Measurements from ENCODE around the gene ABCA6. TPM values are rescaled to one million over a fixed set of nuclear protein-coding genes. Genes with fewer than 3 reads are reported as not detected.
"Not testable (repeated sequence)": the region's sequence is repeated elsewhere in the genome, so short reads cannot be mapped to it uniquely, and the experiment has no call there.

The ABCA6 gene
- total RNA-seq, 1 donor, result 1.7 TPM

- H3K9me3 ChIP-seq (ENCODE audit: low read depth, low read length), result no peaks in the 10 kb centered on the region
- no peaks in the 10 kb centered on the region for H3K27me3 ChIP-seq (ENCODE audit: insufficient read depth, low read length)
- H3K4me1 ChIP-seq (ENCODE audit: insufficient read depth, low read length), result peaks cover 7% of the 10 kb centered on the region
- no peak overlapping the region for H3K4me3 ChIP-seq (ENCODE audit: low read length)
Observed at GRCh38 chr17:69105907-69106730, 35.6 kb downstream of the ABCA6 start.

GRCh38 chr17:69103557-69104233 is 38.0 kb downstream of the ABCA6 start:
- Histone ChIP-seq H3K4me3 (ENCODE audit: low read length) (no peak overlapping the region), H3K27me3 (ENCODE audit: insufficient read depth, low read length) (no peaks in the 10 kb centered on the region), H3K4me1 (ENCODE audit: insufficient read depth, low read length) (peaks cover 15% of the 10 kb centered on the region), H3K9me3 (ENCODE audit: low read depth, low read length) (no peaks in the 10 kb centered on the region)

- Histone ChIP-seq H3K27me3 (ENCODE audit: insufficient read depth, low read length) (no peaks in the 10 kb centered on the region), H3K4me3 (ENCODE audit: low read length) (no peak overlapping the region), H3K9me3 (ENCODE audit: low read depth, low read length) (no peaks in the 10 kb centered on the region), H3K4me1 (ENCODE audit: insufficient read depth, low read length) (peaks cover 38% of the 10 kb centered on the region)
Observed at GRCh38 chr17:69098625-69099024, 43.1 kb downstream of the ABCA6 start.

GRCh38 chr17:69096541-69096940 is 45.2 kb downstream of the ABCA6 start:
- Histone ChIP-seq H3K27me3 (ENCODE audit: insufficient read depth, low read length) (no peaks in the 10 kb centered on the region), H3K4me3 (ENCODE audit: low read length) (no peak overlapping the region), H3K9me3 (ENCODE audit: low read depth, low read length) (no peaks in the 10 kb centered on the region), H3K4me1 (ENCODE audit: insufficient read depth, low read length) (peaks cover 50% of the 10 kb centered on the region)

- Histone ChIP-seq H3K4me1 (ENCODE audit: insufficient read depth, low read length) (peaks cover 39% of the 10 kb centered on the region), H3K9me3 (ENCODE audit: low read depth, low read length) (no peaks in the 10 kb centered on the region), H3K4me3 (ENCODE audit: low read length) (no peak overlapping the region), H3K27me3 (ENCODE audit: insufficient read depth, low read length) (no peaks in the 10 kb centered on the region)
Observed at GRCh38 chr17:69093995-69094394, 47.7 kb downstream of the ABCA6 start.

GRCh38 chr17:69093279-69093789 is 48.4 kb downstream of the ABCA6 start:
- Histone ChIP-seq H3K4me1 (ENCODE audit: insufficient read depth, low read length) (peaks cover 34% of the 10 kb centered on the region), H3K4me3 (ENCODE audit: low read length) (no peak overlapping the region), H3K9me3 (ENCODE audit: low read depth, low read length) (no peaks in the 10 kb centered on the region), H3K27me3 (ENCODE audit: insufficient read depth, low read length) (no peaks in the 10 kb centered on the region)

GRCh38 chr17:69090365-69090764 is 51.3 kb downstream of the ABCA6 start:
- no peak overlapping the region for H3K4me3 ChIP-seq (ENCODE audit: low read length)
- no peaks in the 10 kb centered on the region for H3K9me3 ChIP-seq (ENCODE audit: low read depth, low read length)
- no peaks in the 10 kb centered on the region for H3K27me3 ChIP-seq (ENCODE audit: insufficient read depth, low read length)
- peaks cover 20% of the 10 kb centered on the region for H3K4me1 ChIP-seq (ENCODE audit: insufficient read depth, low read length)

- H3K27me3 ChIP-seq (ENCODE audit: insufficient read depth, low read length), result no peaks in the 10 kb centered on the region
- peaks cover 11% of the 10 kb centered on the region for H3K4me1 ChIP-seq (ENCODE audit: insufficient read depth, low read length)
- H3K9me3 ChIP-seq (ENCODE audit: low read depth, low read length), result no peaks in the 10 kb centered on the region
- no peak overlapping the region for H3K4me3 ChIP-seq (ENCODE audit: low read length)
Observed at GRCh38 chr17:69088643-69089200, 53.0 kb downstream of the ABCA6 start.

- H3K4me3 ChIP-seq (ENCODE audit: low read length), result no peak overlapping the region
- H3K27me3 ChIP-seq (ENCODE audit: insufficient read depth, low read length), result no peaks in the 10 kb centered on the region
- H3K9me3 ChIP-seq (ENCODE audit: low read depth, low read length), result no peaks in the 10 kb centered on the region
- no peaks in the 10 kb centered on the region for H3K4me1 ChIP-seq (ENCODE audit: insufficient read depth, low read length)
Observed at GRCh38 chr17:69086641-69087040, 55.1 kb downstream of the ABCA6 start.

GRCh38 chr17:69084911-69085310 is 56.8 kb downstream of the ABCA6 start:
- Histone ChIP-seq H3K4me1 (ENCODE audit: insufficient read depth, low read length) (no peaks in the 10 kb centered on the region), H3K27me3 (ENCODE audit: insufficient read depth, low read length) (no peaks in the 10 kb centered on the region), H3K9me3 (ENCODE audit: low read depth, low read length) (no peaks in the 10 kb centered on the region), H3K4me3 (ENCODE audit: low read length) (no peak overlapping the region)

GRCh38 chr17:69082696-69083095 is 59.0 kb downstream of the ABCA6 start:
- Histone ChIP-seq H3K9me3 (ENCODE audit: low read depth, low read length) (no peaks in the 10 kb centered on the region), H3K27me3 (ENCODE audit: insufficient read depth, low read length) (no peaks in the 10 kb centered on the region), H3K4me1 (ENCODE audit: insufficient read depth, low read length) (no peaks in the 10 kb centered on the region), H3K4me3 (ENCODE audit: low read length) (no peak overlapping the region)

GRCh38 chr17:69078864-69079263 is 62.8 kb downstream of the ABCA6 start:
- Histone ChIP-seq H3K4me1 (ENCODE audit: insufficient read depth, low read length) (no peaks in the 10 kb centered on the region), H3K4me3 (ENCODE audit: low read length) (no peak overlapping the region), H3K27me3 (ENCODE audit: insufficient read depth, low read length) (no peaks in the 10 kb centered on the region), H3K9me3 (ENCODE audit: low read depth, low read length) (peaks cover 19% of the 10 kb centered on the region)

- Histone ChIP-seq H3K4me1 (ENCODE audit: insufficient read depth, low read length) (peaks cover 7% of the 10 kb centered on the region), H3K9me3 (ENCODE audit: low read depth, low read length) (peaks cover 19% of the 10 kb centered on the region), H3K4me3 (ENCODE audit: low read length) (no peak overlapping the region), H3K27me3 (ENCODE audit: insufficient read depth, low read length) (no peaks in the 10 kb centered on the region)
Observed at GRCh38 chr17:69075823-69076222, 65.9 kb downstream of the ABCA6 start.

GRCh38 chr17:69073392-69073791 is 68.3 kb downstream of the ABCA6 start:
- Histone ChIP-seq H3K4me1 (ENCODE audit: insufficient read depth, low read length) (peaks cover 14% of the 10 kb centered on the region), H3K9me3 (ENCODE audit: low read depth, low read length) (peaks cover 19% of the 10 kb centered on the region)
- not testable (repeated sequence) for H3K27me3 ChIP-seq (ENCODE audit: insufficient read depth, low read length)

GRCh38 chr17:69072803-69073256 is 68.9 kb downstream of the ABCA6 start:
- not testable (repeated sequence) for H3K4me3 ChIP-seq (ENCODE audit: low read length); H3K27me3 ChIP-seq (ENCODE audit: insufficient read depth, low read length)
- Histone ChIP-seq H3K4me1 (ENCODE audit: insufficient read depth, low read length) (peaks cover 14% of the 10 kb centered on the region), H3K9me3 (ENCODE audit: low read depth, low read length) (peaks cover 19% of the 10 kb centered on the region)

More at GRCh38 chr17:69073392-69073791, 68.3 kb downstream of the ABCA6 start:
- H3K4me3 ChIP-seq (ENCODE audit: low read length), result not testable (repeated sequence)
